Putamen (tissue), 1 donor: Measurements from ENCODE around the gene ZNF580.
A peak's percentile ranks its signal among the peaks of the same experiment; 100 is the strongest.

Source experiments
- DNase-seq: peaks from one replicate; pipeline ENCODE4 v3.0.0-alpha.2; 2016; ENCODE audit warnings: low spot score

The ZNF580 gene, protein sequence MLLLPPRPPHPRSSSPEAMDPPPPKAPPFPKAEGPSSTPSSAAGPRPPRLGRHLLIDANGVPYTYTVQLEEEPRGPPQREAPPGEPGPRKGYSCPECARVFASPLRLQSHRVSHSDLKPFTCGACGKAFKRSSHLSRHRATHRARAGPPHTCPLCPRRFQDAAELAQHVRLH

DNA sequence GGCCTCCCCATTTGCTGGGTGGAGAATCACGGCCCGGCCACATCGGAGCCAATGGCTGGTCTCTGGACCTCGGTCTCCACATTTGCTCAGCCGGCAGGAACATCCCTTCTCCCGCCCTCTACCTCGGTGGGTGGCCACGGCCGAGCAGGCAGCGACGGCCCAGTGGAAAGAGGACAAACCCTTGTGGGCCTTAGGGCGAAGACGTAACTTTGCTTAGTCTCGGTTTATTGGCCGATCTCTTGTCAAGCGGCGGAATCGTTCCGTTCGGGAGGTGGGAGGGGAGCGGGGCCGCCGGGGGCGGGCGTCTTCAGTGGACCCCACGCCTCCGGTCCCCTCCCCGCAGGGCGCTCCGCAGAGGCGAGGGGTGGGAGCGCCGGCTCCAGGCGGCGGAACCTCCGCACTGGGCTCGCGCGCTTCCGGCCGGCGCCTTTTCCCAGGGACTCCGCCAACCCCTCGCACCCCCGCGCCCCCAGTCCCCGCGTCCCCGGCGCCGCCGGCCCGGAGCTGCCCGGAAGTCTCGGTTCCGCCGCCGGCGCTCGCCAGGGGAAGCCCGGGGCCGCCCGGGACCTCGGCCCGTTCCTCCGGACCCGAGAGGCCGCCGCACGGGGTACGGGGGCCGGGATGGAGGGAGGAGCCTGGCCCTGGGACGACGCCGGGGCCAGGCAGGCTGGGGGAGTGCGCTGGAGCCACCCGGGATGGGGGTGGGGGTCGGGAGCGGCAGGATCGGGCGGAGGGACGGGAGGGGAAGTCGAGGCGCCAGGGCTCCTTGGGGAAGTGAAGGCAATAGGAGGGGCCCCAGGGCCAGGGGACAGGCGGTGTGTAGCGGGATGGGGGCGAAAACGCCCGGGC is at the start of gene ZNF580:
ZNF580 (plus strand) TSS at position 426 of the 849 bp plus-strand sequence. CDS start 1,507 bp downstream, outside the sequence.
- no peak for DNase-seq

DNA sequence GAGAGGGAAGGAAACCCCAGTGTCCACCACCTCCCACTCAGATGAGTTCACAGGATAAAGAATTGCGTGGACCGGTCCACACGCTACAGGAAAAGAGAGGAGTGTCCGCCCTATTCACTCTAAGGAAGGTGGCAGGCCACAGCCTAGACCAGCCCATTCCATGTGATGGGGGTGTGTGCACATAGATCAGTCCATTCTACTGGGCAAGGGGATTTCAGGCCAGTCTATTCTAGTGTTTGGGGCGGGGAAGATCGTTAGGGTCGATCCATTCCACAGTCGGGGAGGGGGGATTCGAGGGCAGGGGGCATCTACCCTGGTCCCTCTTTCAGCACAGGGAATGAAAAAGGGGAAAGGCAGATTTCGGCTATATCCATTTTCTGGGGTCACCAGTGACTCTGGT is 49.2 kb upstream of the ZNF580 start:
- DNase-seq: no peak

DNA sequence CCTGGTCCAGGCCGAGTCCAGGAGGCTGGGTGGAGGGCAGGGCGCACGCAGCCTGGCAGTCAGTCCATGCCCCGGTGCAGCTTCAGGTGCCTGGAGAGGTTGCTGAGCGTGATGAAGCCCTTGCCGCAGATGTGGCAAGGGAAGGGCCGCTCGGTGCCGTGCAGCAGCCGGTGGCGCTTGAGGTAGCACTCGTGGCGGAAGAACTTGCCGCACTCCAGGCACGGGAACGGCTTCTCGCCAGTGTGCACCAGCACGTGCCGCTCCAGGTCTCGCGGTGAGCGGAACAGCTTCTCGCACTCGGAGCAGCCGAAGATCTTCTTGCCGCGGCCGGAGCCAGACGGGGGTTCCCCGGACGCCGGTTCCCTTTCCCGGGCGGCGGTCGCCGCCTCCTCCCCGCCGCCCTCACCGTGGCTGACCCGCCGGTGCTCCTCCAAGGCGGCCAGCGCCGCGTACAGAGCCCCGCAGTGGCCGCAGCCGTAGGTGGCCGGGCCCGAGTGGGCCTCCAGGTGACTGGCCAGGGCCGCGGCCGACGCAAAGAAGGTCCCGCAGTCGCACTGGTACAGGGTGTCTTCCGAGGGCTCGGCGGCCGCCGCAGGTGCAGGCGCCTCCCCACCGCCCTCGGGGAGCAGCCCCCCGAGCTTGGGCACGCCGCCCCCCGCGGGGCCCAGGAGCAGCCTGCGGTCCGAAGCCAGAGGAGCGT is 48.3 kb upstream of the ZNF580 start:
- no peak for DNase-seq

DNA sequence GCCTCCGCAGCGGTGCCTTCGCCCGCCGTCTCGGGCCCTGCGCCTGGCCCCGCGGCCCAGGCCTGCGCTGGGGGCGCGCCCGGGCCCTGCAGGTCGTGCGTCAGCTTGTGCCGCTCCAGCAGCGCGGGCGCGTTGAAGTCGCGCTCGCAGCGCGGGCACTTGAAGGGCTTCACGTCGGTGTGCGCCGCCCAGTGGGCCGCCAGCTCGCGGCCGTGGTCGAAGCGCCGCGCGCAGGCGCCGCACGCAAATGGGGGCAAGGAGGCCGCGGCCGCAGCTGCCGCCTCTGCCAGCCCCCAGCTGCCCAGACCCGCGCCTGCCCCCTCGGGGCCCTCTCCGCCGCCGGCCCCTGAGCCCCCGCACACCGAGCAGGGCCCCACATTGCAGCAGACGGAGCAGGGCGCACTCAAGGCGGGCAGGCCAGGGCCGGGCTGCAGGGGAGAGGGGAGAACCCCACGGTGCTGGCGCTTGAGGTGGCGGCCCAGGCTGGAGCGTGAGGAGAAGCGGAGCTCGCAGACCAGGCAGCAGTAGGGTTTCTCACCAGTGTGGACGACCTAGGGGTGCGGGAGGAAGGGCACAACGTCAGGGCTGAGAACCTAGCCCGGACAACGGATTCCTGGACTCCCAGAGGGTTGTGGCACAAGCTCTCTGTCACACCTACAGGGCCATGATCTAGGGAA is 47.6 kb upstream of the ZNF580 start:
- no peak for DNase-seq

- no peak for DNase-seq
Measured at GRCh38 chr19:55594996-55595545, 45.7 kb upstream of the ZNF580 start.

GRCh38 chr19:55596304-55596703 is 44.5 kb upstream of the ZNF580 start:
- no peak for DNase-seq

DNA sequence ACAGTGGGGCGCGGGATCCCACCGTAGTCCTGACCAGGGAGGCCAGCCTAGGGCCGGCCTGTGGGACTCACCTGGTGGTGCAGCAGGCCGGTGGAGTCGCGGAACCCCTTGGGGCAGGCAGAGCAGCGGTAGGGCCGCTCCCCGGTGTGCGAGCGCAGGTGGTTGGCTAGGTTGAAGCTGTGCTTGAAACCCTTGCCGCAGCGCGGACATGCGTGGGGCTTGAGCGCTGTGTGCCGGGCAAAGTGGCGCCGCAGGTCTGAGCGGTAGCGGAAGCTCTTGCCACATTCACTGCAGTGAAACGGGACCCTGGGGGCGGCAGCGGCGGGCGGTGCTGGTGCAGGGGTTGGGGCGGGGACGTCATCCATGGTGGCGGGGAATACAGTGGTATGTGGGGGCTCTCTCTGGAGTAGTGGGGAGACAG is 43.3 kb upstream of the ZNF580 start:
- DNase-seq: no peak

- no peak for DNase-seq
Measured at GRCh38 chr19:55598034-55598433, 42.8 kb upstream of the ZNF580 start.

GRCh38 chr19:55598719-55599467 is 41.9 kb upstream of the ZNF580 start:
- DNase-seq: peak; percentile 93

DNA sequence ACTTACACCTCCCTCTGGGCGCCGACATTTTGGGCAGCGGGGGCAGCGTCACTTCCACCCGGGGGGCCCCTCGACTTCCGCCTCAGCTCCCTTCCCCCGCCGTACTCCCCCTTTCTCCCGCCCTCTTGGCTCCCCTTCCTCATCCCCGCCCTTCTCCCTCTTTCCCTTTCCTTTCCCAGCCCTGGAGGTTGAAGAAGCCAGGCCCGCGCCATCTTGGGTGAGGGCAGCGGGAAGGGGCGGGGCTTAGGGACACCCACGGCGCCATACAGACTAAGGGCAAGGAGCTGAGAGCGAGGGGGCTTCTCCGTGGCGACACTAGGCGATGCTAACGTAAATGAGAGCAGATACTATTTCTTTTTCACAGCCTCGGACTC is 41.3 kb upstream of the ZNF580 start, which contains the start of gene FIZ1:
FIZ1 (minus strand) TSS at position 50 of the 374 bp plus-strand sequence. CDS start 1,652 bp downstream, outside the sequence.
- DNase-seq: peak; percentile 99

DNA sequence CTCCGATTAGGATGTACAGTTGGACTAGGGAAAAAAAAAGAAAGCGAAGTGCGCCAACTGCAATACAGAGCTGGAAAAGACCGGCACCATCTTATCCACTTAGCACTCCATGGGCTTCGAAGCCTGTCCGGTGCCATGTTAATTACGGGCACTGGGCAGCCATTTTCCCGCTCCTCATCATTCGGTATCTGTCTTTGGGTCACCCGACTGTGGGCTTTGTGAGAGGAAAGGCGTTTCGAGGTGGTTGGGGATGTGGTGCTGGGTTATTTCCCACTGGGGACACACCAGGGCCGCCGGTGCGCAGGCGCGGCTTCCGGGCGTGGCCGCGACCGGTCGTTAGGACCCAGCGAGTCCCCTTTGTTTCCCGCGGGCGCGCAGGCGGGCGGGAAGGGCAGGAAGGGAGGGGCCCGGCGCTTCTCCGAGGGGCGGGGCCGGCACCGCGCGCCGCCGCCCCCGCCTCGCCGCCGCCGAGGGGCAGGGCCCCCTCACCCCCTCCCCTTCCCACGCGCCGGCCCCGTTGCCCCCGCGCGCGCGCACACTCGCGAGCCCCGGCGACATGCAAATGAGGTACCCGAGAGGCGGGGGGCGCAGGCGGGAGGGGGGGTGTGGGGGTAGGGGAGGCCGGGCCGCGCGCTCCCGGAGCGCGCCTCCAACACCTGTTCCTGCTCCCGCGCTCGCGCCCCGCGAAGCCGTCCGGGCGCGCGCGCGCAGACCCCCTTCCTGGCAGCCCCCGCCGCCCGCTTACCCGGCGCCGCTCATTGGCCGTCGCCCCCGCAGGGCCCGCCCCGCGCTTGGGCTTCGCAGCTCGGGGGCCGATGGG is 40.8 kb upstream of the ZNF580 start, which contains the start of gene ZNF524:
ZNF524 (plus strand) TSS at position 447 of the 820 bp plus-strand sequence. CDS start 1,825 bp downstream, outside the sequence.
- peak; percentile 93 for DNase-seq

- DNase-seq: no peak
Measured at GRCh38 chr19:55600662-55601028, 40.2 kb upstream of the ZNF580 start.

DNA sequence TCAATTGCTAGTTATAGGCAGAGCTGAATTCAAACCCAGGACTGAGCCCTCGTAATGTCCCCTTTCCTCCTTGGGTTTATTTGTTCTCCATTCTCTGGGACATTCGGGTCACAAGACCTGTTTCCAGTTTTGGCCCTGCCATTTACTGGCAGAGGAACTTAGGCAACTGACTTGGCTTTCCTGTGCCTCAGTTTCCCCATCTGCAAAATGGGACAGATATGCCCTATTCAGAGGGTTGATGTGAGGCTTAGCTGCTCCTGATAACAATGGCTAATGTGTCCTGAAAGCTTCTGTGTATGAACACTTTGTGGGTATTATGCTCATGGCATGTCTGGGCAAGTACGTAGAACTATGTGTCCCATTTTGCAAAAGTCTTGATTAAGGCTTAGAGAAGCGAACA is 39.7 kb upstream of the ZNF580 start:
- DNase-seq: no peak

GRCh38 chr19:55602104-55603001 is 38.4 kb upstream of the ZNF580 start:
- DNase-seq: no peak

DNA sequence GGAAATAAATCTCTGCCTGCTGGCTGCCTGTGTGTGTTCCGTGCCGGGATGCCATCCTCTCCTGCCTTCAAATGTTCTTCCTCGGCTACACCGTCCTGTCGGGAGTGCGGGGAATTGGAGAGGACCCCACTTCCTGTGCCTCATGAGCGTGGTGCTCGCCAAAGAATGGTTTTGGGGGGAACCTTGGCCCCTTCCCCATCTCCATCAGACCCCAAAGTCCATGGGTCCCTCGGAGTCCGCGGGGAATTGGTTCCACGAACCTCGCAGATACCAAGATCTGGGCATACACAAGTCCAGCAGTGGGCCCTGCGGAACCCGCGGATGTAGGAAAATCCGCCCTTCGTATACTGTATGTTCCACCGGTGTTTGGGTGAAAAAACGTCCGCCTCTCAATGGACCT is 37.7 kb upstream of the ZNF580 start:
- DNase-seq: no peak

DNA sequence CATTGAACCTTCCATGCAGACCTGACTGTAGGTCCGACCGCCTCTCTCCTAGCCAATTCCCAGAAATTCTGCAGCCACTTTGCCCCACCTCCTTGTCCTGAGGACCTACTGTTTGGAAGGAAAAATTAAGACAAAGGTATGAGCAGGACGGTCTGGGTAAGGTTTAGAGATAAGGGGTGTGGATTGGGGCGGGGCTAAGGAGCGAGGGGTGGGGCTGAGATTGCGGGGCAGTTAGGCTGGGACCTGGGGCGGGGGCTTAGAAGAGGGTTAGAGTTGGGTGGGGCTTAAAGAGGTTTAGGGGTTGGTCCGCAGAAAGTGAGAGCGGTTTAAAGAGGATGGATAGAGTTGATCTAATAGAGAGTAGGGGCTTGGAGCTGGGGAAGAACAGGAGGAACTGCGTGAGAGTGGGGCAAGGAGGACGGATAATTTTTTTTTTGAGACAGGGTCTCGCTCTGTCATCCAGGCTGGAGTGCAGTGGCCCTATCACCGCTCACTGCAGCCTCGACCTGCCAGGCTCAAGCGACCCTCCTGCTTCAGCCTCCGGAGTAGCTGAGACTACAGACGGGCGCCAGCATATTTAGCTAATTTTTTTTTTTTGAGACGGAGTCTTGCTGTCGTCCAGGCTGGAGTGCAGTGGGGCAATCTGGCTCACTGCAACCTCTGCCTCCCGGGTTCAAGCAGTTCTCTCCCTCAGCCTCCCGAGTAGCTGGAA is 37.1 kb upstream of the ZNF580 start:
- DNase-seq: no peak

GRCh38 chr19:55605207-55605636 is 35.6 kb upstream of the ZNF580 start:
- peak; percentile 94 for DNase-seq
